ENCODE results near the gene MTRF1L.
"Not testable (repeated sequence)": the region's sequence is repeated elsewhere in the genome, so short reads cannot be mapped to it uniquely, and the experiment has no call there.

The MTRF1L gene

GRCh38 chr6:152969688-152970418 is 32.7 kb downstream of the MTRF1L start:
- DNase-seq (ENCODE audit: low spot score), result no peak

- not testable (repeated sequence) for DNase-seq (ENCODE audit: low spot score)
Measured at GRCh38 chr6:152966168-152966894, 36.2 kb downstream of the MTRF1L start.

- DNase-seq (ENCODE audit: low spot score), result no peak
Measured at GRCh38 chr6:152959333-152959732, 43.2 kb downstream of the MTRF1L start.

GRCh38 chr6:152957796-152958195 is 44.7 kb downstream of the MTRF1L start:
- DNase-seq (ENCODE audit: low spot score), result no peak

- no peak for DNase-seq (ENCODE audit: low spot score)
Measured at GRCh38 chr6:152954443-152954842, 48.1 kb downstream of the MTRF1L start.

- DNase-seq (ENCODE audit: low spot score), result peak; percentile 65
Measured at GRCh38 chr6:152952866-152953509, 49.5 kb downstream of the MTRF1L start.

GRCh38 chr6:152952045-152952444 is 50.5 kb downstream of the MTRF1L start:
- peak; percentile 79 for DNase-seq (ENCODE audit: low spot score)

- no peak for DNase-seq (ENCODE audit: low spot score)
Measured at GRCh38 chr6:152950240-152950639, 52.3 kb downstream of the MTRF1L start.

- DNase-seq (ENCODE audit: low spot score), result peak; percentile 17
Measured at GRCh38 chr6:152948150-152948768, 54.2 kb downstream of the MTRF1L start.

GRCh38 chr6:152946995-152947394 is 55.5 kb downstream of the MTRF1L start:
- no peak for DNase-seq (ENCODE audit: low spot score)

- DNase-seq (ENCODE audit: low spot score), result no peak
Measured at GRCh38 chr6:152946484-152946883, 56.0 kb downstream of the MTRF1L start.

GRCh38 chr6:152943260-152943897 is 59.1 kb downstream of the MTRF1L start:
- DNase-seq (ENCODE audit: low spot score), result no peak

- DNase-seq (ENCODE audit: low spot score), result no peak
Measured at GRCh38 chr6:152942319-152942869, 60.1 kb downstream of the MTRF1L start.

GRCh38 chr6:152941746-152942145 is 60.8 kb downstream of the MTRF1L start:
- peak; percentile 41 for DNase-seq (ENCODE audit: low spot score)
